Neuron (in vitro differentiated cells): ENCODE measurements around the gene OPRM1.

Experiments used
- H2AFZ ChIP-seq: one replicate; pipeline ENCODE4 v1.6.1; 2013; ENCODE audit warnings: low read depth, mild to moderate bottlenecking, inconsistent platforms, low read length, moderate library complexity
- H3K27me3 ChIP-seq: one replicate; pipeline ENCODE4 v1.6.1; 2013; ENCODE audit warnings: low read length; ENCODE audit not compliant: insufficient read depth
- H3K36me3 ChIP-seq: one replicate; pipeline ENCODE4 v1.6.1; 2013; ENCODE audit warnings: low read length; ENCODE audit not compliant: insufficient read depth
- H3K4me1 ChIP-seq: one replicate; pipeline ENCODE4 v1.6.1; 2013; ENCODE audit warnings: low read length; ENCODE audit not compliant: insufficient read depth
- H3K4me3 ChIP-seq: 2 replicates; pipeline ENCODE4 v1.5.1; 2013; ENCODE audit warnings: mild to moderate bottlenecking, low read length, moderate library complexity
- H3K9me3 ChIP-seq: one replicate; pipeline ENCODE4 v1.6.1; 2013; ENCODE audit warnings: low read length

Gene OPRM1

GRCh38 chr6:154134471-154135147 is 95.6 kb downstream of the OPRM1 start:
- no peak overlapping the region for H3K4me3 ChIP-seq
- no peaks in the 10 kb centered on the region for H3K36me3 ChIP-seq
- H3K4me1 ChIP-seq = peaks cover 5% of the 10 kb centered on the region
- H3K9me3 ChIP-seq = no peaks in the 10 kb centered on the region
- no peak overlapping the region for H2AFZ ChIP-seq
- H3K27me3 ChIP-seq = no peaks in the 10 kb centered on the region

- Histone ChIP-seq H2AFZ (no peak overlapping the region), H3K27me3 (no peaks in the 10 kb centered on the region), H3K4me3 (no peak overlapping the region), H3K4me1 (peaks cover 7% of the 10 kb centered on the region), H3K36me3 (no peaks in the 10 kb centered on the region), H3K9me3 (no peaks in the 10 kb centered on the region)
Measured at GRCh38 chr6:154138793-154139192, 99.8 kb downstream of the OPRM1 start.

- H3K4me3 ChIP-seq = no peak overlapping the region
- H3K4me1 ChIP-seq = peaks cover 7% of the 10 kb centered on the region
- H2AFZ ChIP-seq = no peak overlapping the region
- no peaks in the 10 kb centered on the region for H3K27me3 ChIP-seq
- H3K36me3 ChIP-seq = no peaks in the 10 kb centered on the region
- H3K9me3 ChIP-seq = no peaks in the 10 kb centered on the region
Measured at GRCh38 chr6:154139892-154140291, 100.9 kb downstream of the OPRM1 start.

- Histone ChIP-seq H3K27me3 (no peaks in the 10 kb centered on the region), H2AFZ (no peak overlapping the region), H3K9me3 (no peaks in the 10 kb centered on the region), H3K4me1 (peaks cover 7% of the 10 kb centered on the region), H3K36me3 (no peaks in the 10 kb centered on the region), H3K4me3 (no peak overlapping the region)
Measured at GRCh38 chr6:154140743-154141142, 101.7 kb downstream of the OPRM1 start.

- Histone ChIP-seq H3K4me3 (no peak overlapping the region), H3K36me3 (no peaks in the 10 kb centered on the region), H3K9me3 (no peaks in the 10 kb centered on the region), H3K27me3 (no peaks in the 10 kb centered on the region), H2AFZ (no peak overlapping the region), H3K4me1 (peaks cover 7% of the 10 kb centered on the region)
Measured at GRCh38 chr6:154143753-154144152, 104.7 kb downstream of the OPRM1 start.

GRCh38 chr6:154154389-154154967 is 115.4 kb downstream of the OPRM1 start:
- Histone ChIP-seq H2AFZ (no peak overlapping the region), H3K9me3 (no peaks in the 10 kb centered on the region), H3K27me3 (no peaks in the 10 kb centered on the region)

GRCh38 chr6:154156135-154156896 is 117.3 kb downstream of the OPRM1 start:
- H3K4me3 ChIP-seq = no peak overlapping the region
- no peak overlapping the region for H2AFZ ChIP-seq
- no peaks in the 10 kb centered on the region for H3K27me3 ChIP-seq
- no peaks in the 10 kb centered on the region for H3K4me1 ChIP-seq
- no peaks in the 10 kb centered on the region for H3K36me3 ChIP-seq
- no peaks in the 10 kb centered on the region for H3K9me3 ChIP-seq

More at GRCh38 chr6:154154389-154154967, 115.4 kb downstream of the OPRM1 start:
- Histone ChIP-seq H3K36me3 (no peaks in the 10 kb centered on the region), H3K4me1 (no peaks in the 10 kb centered on the region), H3K4me3 (no peak overlapping the region)

- Histone ChIP-seq H3K27me3 (no peaks in the 10 kb centered on the region), H3K9me3 (no peaks in the 10 kb centered on the region), H2AFZ (no peak overlapping the region), H3K4me3 (no peak overlapping the region), H3K4me1 (no peaks in the 10 kb centered on the region), H3K36me3 (no peaks in the 10 kb centered on the region)
Measured at GRCh38 chr6:154157082-154157481, 118.0 kb downstream of the OPRM1 start.

- no peaks in the 10 kb centered on the region for H3K4me1 ChIP-seq
- no peaks in the 10 kb centered on the region for H3K36me3 ChIP-seq
- H3K27me3 ChIP-seq = no peaks in the 10 kb centered on the region
- H3K9me3 ChIP-seq = no peaks in the 10 kb centered on the region
- H2AFZ ChIP-seq = no peak overlapping the region
- H3K4me3 ChIP-seq = no peak overlapping the region
Measured at GRCh38 chr6:154157706-154158105, 118.7 kb downstream of the OPRM1 start.

GRCh38 chr6:154159126-154159525 is 120.1 kb downstream of the OPRM1 start:
- Histone ChIP-seq H3K36me3 (no peaks in the 10 kb centered on the region), H3K4me1 (no peaks in the 10 kb centered on the region), H3K9me3 (no peaks in the 10 kb centered on the region), H2AFZ (no peak overlapping the region), H3K4me3 (no peak overlapping the region), H3K27me3 (no peaks in the 10 kb centered on the region)

GRCh38 chr6:154161689-154162088 is 122.6 kb downstream of the OPRM1 start:
- no peak overlapping the region for H3K4me3 ChIP-seq
- H3K9me3 ChIP-seq = no peaks in the 10 kb centered on the region
- H3K27me3 ChIP-seq = no peaks in the 10 kb centered on the region
- no peak overlapping the region for H2AFZ ChIP-seq
- H3K4me1 ChIP-seq = no peaks in the 10 kb centered on the region
- H3K36me3 ChIP-seq = no peaks in the 10 kb centered on the region

GRCh38 chr6:154164397-154164796 is 125.4 kb downstream of the OPRM1 start:
- Histone ChIP-seq H3K27me3 (no peaks in the 10 kb centered on the region), H3K4me1 (no peaks in the 10 kb centered on the region), H2AFZ (no peak overlapping the region), H3K4me3 (no peak overlapping the region), H3K36me3 (no peaks in the 10 kb centered on the region), H3K9me3 (no peaks in the 10 kb centered on the region)

- Histone ChIP-seq H3K9me3 (no peaks in the 10 kb centered on the region), H3K27me3 (no peaks in the 10 kb centered on the region), H3K4me1 (no peaks in the 10 kb centered on the region), H3K36me3 (no peaks in the 10 kb centered on the region), H2AFZ (no peak overlapping the region), H3K4me3 (no peak overlapping the region)
Measured at GRCh38 chr6:154165478-154165877, 126.4 kb downstream of the OPRM1 start.
